ENCODE results near the gene OR7C1.
"Not testable (repeated sequence)": the region's sequence is repeated elsewhere in the genome, so short reads cannot be mapped to it uniquely, and the experiment has no call there.

OR7C1 gene

GRCh38 chr19:14835011-14835410 lies at the start of gene OR7C1, which contains the start of gene OR7A5:
TSS of gene OR7C1 (minus strand) at chr19:14835185. CDS start at chr19:14800136, 35,049 bp downstream.
TSS of gene OR7A5 (minus strand) at chr19:14835185. CDS start at chr19:14828241, 6,944 bp downstream.
- no peak for DNase-seq

GRCh38 chr19:14871619-14872230 lies 36.7 kb upstream of the OR7C1 start:
- peak; percentile 32 for DNase-seq

GRCh38 chr19:14868497-14868896 lies 33.5 kb upstream of the OR7C1 start:
- DNase-seq = no peak

GRCh38 chr19:14848822-14849221 lies 13.8 kb upstream of the OR7C1 start, which contains the start of gene OR7A10:
TSS of gene OR7A10 (minus strand) at chr19:14848922. CDS start at chr19:14841877, 7,045 bp downstream.
- no peak for DNase-seq

GRCh38 chr19:14843578-14843977 lies 8.6 kb upstream of the OR7C1 start:
- DNase-seq = no peak

GRCh38 chr19:14843169-14843568 lies 8.2 kb upstream of the OR7C1 start:
- DNase-seq = no peak

- DNase-seq = no peak
These were observed 5.2 kb upstream of the OR7C1 start for GRCh38 chr19:14840206-14840605.

- no peak for DNase-seq
These were observed 2.4 kb upstream of the OR7C1 start for GRCh38 chr19:14837391-14837790.

GRCh38 chr19:14830702-14831101 lies 4.3 kb downstream of the OR7C1 start:
- no peak for DNase-seq

- no peak for DNase-seq
These were observed 9.0 kb downstream of the OR7C1 start for GRCh38 chr19:14826006-14826405.

GRCh38 chr19:14821937-14822336 lies 13.0 kb downstream of the OR7C1 start:
- DNase-seq = no peak

- DNase-seq = no peak
These were observed 16.4 kb downstream of the OR7C1 start for GRCh38 chr19:14818588-14818987.

GRCh38 chr19:14817052-14817451 lies 17.9 kb downstream of the OR7C1 start:
- no peak for DNase-seq

GRCh38 chr19:14814982-14815652 lies 19.9 kb downstream of the OR7C1 start:
- DNase-seq = no peak

- DNase-seq = no peak
These were observed 25.5 kb downstream of the OR7C1 start for GRCh38 chr19:14809272-14810057.

GRCh38 chr19:14804765-14805164 lies 30.2 kb downstream of the OR7C1 start:
- DNase-seq = no peak

- no peak for DNase-seq
These were observed 36.2 kb downstream of the OR7C1 start for GRCh38 chr19:14798760-14799159.

- no peak for DNase-seq
These were observed 39.0 kb downstream of the OR7C1 start for GRCh38 chr19:14796021-14796420.

- DNase-seq = no peak
These were observed 39.8 kb downstream of the OR7C1 start for GRCh38 chr19:14795078-14795721.

- DNase-seq = not testable (repeated sequence)
These were observed 42.7 kb downstream of the OR7C1 start for GRCh38 chr19:14792250-14792649.

- DNase-seq = no peak
These were observed 48.5 kb downstream of the OR7C1 start for GRCh38 chr19:14786421-14786851.

- not testable (repeated sequence) for DNase-seq
These were observed 49.7 kb downstream of the OR7C1 start for GRCh38 chr19:14785102-14785793.

Measured in NCI-H1694 (cell line).